Testis (tissue), 3 donors: ENCODE results near the gene DLX3. TPM values are rescaled to one million over a fixed set of nuclear protein-coding genes. Genes with fewer than 3 reads are reported as not detected.

ENCODE experiments used
- DNase-seq: peaks from one replicate; pipeline ENCODE4 v3.0.0-alpha.2; 2019
- H3K27ac ChIP-seq, 2 donors: fragments of 200-600 bp; sonication (generic); one replicate each; pipeline ENCODE4 v1.5.1; 2019
- H3K27me3 ChIP-seq: fragments of 200-600 bp; sonication (generic); one replicate; pipeline ENCODE4 v1.5.1; 2019
- H3K36me3 ChIP-seq: fragments of 200-600 bp; sonication (generic); one replicate; pipeline ENCODE4 v1.5.1; 2017; ENCODE audit warnings: low read depth; ENCODE audit errors: missing control alignments
- H3K4me1 ChIP-seq: fragments of 200-600 bp; sonication (generic); one replicate; pipeline ENCODE4 v1.5.1; 2019
- H3K4me3 ChIP-seq, 2 donors: fragments of 200-600 bp; sonication (generic); one replicate each; pipeline ENCODE4 v1.5.1; 2017 to 2019
- H3K9me3 ChIP-seq: fragments of 200-600 bp; sonication (generic); one replicate; pipeline ENCODE4 v1.5.1; 2017
- POLR2A ChIP-seq: fragments of 450-650 bp; IDR thresholded peaks from one replicate; pipeline ENCODE4 v1.6.1; 2017; ENCODE audit warnings: antibody characterized with exemption, mild to moderate bottlenecking, moderate library complexity
- WGBS, 2 donors: methylation state at CpG; one replicate each; pipeline ENCODE4 v1.1.5; 2018; 5-methylcytosine and 5-hydroxymethylcytosine counted together
- intact Hi-C: fragments of 100-400 bp; cut with DNase I; formaldehyde crosslinking; loops from one replicate; pipeline ENCODE4 v1.15.1; 2023; ENCODE audit warnings: low total_unique reads
- polyA plus RNA-seq: library from polyadenylated mRNA; stranded (reverse); fragments of 350-450 nt; fragmentation: Illumina TruSeq; extraction: RNeasy Lipid Tissue Mini Kit (QIAGEN cat#74804); gene quantifications from one replicate; pipeline ENCODE4 v1.2.3, GENCODE V29; 2014; ENCODE audit warnings: low read depth, low replicate concordance; ENCODE audit not compliant: insufficient read depth
- small RNA-seq, 2 donors: library from RNA; depleted of rRNA; stranded (forward); fragments of <200 nt; gene quantifications; one replicate each; pipeline ENCODE3, GENCODE V24; 2016
- total RNA-seq, 2 donors: library from RNA; depleted of rRNA; stranded (reverse); fragments of >200 nt; gene quantifications; one replicate each; pipeline ENCODE4 v1.2.3, GENCODE V29; 2016
- TF ChIP-seq, protein P1 (sequence below), 3 experiments: fragments of 450-650 bp in 2 of 3; fragments of 200-600 bp in 1 of 3; sonication (generic) in 1 of 3; IDR thresholded peaks; one replicate each; pipeline ENCODE4 v1.5.1; 2016 to 2019; ENCODE audit warnings: antibody characterized with exemption in 3 of 3, mild to moderate bottlenecking in 2 of 3, moderate library complexity in 1 of 3

Gene DLX3
- total and polyA plus RNA-seq, 3 donors from 2014 or later = 1.0 to 1.5 (median 1.4) TPM

DNA sequence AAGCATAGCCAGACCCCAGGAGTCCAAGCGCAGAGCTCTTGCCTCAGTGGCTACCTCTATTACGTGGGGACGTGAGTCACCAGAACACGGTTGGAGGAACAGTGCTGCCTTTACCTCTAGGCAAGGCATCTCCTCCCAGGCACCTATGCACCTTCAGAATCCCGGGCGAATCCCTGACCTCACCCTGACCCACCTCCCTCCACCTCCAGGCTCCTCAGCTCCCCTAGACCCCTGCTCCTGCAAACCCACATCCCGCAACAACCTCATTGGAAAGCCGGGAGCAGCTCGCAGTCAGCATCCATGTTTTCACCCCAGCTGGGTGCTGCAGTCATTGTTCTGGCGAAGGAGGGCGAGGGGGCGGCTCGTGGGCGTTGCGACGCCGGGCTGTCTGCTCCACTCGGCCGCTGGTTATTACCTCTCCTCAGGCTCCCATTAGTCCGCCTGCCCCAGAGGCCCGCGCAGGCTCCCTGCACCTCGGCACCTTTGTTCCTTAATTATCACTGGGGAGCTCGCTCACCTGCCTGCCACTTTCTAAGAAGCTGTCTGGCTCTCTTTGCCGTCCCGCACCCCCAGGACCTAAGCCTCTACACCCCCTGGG, 50.7 kb downstream of the DLX3 start:
- intact Hi-C loops = no loop called here
- no peaks in the 10 kb centered on the region for H3K4me1 ChIP-seq
- peak overlapping the region in 1 of 2 donors; percentile 29 for H3K4me3 ChIP-seq
- no peaks in the 10 kb centered on the region for H3K9me3 ChIP-seq
- TF ChIP-seq, protein P1, sequence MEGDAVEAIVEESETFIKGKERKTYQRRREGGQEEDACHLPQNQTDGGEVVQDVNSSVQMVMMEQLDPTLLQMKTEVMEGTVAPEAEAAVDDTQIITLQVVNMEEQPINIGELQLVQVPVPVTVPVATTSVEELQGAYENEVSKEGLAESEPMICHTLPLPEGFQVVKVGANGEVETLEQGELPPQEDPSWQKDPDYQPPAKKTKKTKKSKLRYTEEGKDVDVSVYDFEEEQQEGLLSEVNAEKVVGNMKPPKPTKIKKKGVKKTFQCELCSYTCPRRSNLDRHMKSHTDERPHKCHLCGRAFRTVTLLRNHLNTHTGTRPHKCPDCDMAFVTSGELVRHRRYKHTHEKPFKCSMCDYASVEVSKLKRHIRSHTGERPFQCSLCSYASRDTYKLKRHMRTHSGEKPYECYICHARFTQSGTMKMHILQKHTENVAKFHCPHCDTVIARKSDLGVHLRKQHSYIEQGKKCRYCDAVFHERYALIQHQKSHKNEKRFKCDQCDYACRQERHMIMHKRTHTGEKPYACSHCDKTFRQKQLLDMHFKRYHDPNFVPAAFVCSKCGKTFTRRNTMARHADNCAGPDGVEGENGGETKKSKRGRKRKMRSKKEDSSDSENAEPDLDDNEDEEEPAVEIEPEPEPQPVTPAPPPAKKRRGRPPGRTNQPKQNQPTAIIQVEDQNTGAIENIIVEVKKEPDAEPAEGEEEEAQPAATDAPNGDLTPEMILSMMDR (IDR thresholded peaks at IDR 0.05) = no peak
- no peak for TF ChIP-seq POLR2A
- no peaks in the 10 kb centered on the region for H3K36me3 ChIP-seq
- no peak overlapping the region for H3K27ac ChIP-seq
- DNase-seq = no peak
- no peaks in the 10 kb centered on the region for H3K27me3 ChIP-seq
- 39% methylated on average over 23 to 26 of the region's 26 CpGs for WGBS, 2 donors

DNA sequence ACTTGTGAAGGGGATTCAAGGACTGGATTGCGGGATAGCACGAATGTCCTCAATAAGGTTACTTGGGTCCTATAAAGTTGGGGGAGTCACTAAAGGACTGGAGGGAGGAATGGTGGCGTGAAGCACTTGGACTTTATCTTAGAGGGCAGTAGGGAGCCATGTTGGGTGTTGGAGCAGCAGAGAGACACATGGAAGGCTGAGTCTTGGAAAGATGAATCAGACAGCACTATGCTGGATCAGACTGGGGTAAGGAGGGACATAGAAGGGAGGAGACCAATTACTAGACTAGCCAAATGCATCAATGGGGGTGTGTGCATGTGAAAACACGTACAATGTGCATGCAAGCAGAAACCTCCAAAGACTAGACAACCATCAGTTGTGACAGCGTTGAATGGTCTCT, 52.1 kb downstream of the DLX3 start:
- TF ChIP-seq, protein P1 (IDR thresholded peaks at IDR 0.05) = no peak
- TF ChIP-seq POLR2A = no peak
- H3K27me3 ChIP-seq = no peaks in the 10 kb centered on the region
- no peak for DNase-seq
- WGBS, 2 donors = 80 to 84% methylated on average over 5 of the region's 5 CpGs
- H3K36me3 ChIP-seq = no peaks in the 10 kb centered on the region
- no peak overlapping the region for H3K27ac ChIP-seq
- intact Hi-C loops = no loop called here
- no peak overlapping the region for H3K4me3 ChIP-seq
- H3K4me1 ChIP-seq = no peaks in the 10 kb centered on the region
- no peaks in the 10 kb centered on the region for H3K9me3 ChIP-seq

DNA sequence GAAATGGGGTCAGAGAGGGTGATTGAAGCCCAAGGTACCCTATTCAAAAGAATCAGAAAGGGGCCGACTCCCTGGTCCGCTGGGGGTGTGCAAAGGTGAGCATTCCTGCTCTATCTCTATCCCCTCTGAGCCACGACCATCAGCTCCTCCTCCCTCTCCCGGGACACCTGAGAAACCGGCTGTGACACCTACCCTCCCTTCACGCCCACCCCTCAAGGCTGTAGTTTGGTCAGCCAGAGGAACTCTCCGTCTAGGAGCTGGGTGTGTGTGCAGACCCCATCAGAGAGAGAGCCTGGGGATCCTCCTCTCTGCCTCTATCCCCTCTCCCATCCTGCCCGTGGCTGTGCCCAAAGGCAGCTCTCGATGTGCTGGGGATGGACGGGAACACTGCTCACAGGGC, 53.6 kb downstream of the DLX3 start:
- Histone ChIP-seq H3K27me3 (no peaks in the 10 kb centered on the region), H3K36me3 (no peaks in the 10 kb centered on the region), H3K9me3 (no peaks in the 10 kb centered on the region), H3K27ac (no peak overlapping the region), H3K4me3 (no peak overlapping the region), H3K4me1 (no peaks in the 10 kb centered on the region)
- 71 to 83% methylated on average over 10 of the region's 10 CpGs for WGBS, 2 donors
- intact Hi-C loops = no loop called here
- no peak for DNase-seq
- no peak for TF ChIP-seq POLR2A
- TF ChIP-seq, protein P1 (IDR thresholded peaks at IDR 0.05) = no peak

Small RNA genes within 50 kb of the gene (small RNA-seq; reads per million reads assigned to genes)
- gene RNU6-1313P = 0 reads per million in 2 donors

Other genes with a start within 250 kb of the DLX3 start
- 10 to 100 TPM; 30.2 to 38.1 TPM for gene FAM117A, start 231.1 kb downstream of the DLX3 start, total RNA-seq
- 67.3 TPM for gene FAM117A, start 231.1 kb downstream of the DLX3 start, polyA plus RNA-seq
- 100 to 1,000 TPM; 122 to 123 TPM for gene KAT7, start 206.5 kb downstream of the DLX3 start, total RNA-seq
- gene KAT7, start 206.5 kb downstream of the DLX3 start, polyA plus RNA-seq = 181 TPM
- not detected for gene TAC4, start 147.2 kb downstream of the DLX3 start, total RNA-seq
- gene TAC4, start 147.2 kb downstream of the DLX3 start, polyA plus RNA-seq = not detected
- 1 to 10 TPM in 1 of 2 donors, under 1 TPM in 1; 0.37 to 1.2 TPM for gene DLX4, start 26.0 kb downstream of the DLX3 start, total RNA-seq
- gene DLX4, start 26.0 kb downstream of the DLX3 start, polyA plus RNA-seq = 0.30 TPM
- 10 to 100 TPM; 24.2 to 30.7 TPM for gene ITGA3, start 60.9 kb upstream of the DLX3 start, total RNA-seq
- gene ITGA3, start 60.9 kb upstream of the DLX3 start, polyA plus RNA-seq = 20.0 TPM
- gene PDK2, start 100.1 kb upstream of the DLX3 start, total RNA-seq = 10 to 100 TPM; 50.6 to 62.1 TPM
- gene PDK2, start 100.1 kb upstream of the DLX3 start, polyA plus RNA-seq = 56.4 TPM
- 1 to 10 TPM; 3.2 to 3.3 TPM for gene SAMD14, start 134.9 kb upstream of the DLX3 start, total RNA-seq
- 5.2 TPM for gene SAMD14, start 134.9 kb upstream of the DLX3 start, polyA plus RNA-seq
- gene PPP1R9B, start 155.5 kb upstream of the DLX3 start, total RNA-seq = 10 to 100 TPM; 81.1 to 82.4 TPM
- gene PPP1R9B, start 155.5 kb upstream of the DLX3 start, polyA plus RNA-seq = 49.1 TPM
- gene SGCA, start 170.8 kb upstream of the DLX3 start, total RNA-seq = 1 to 10 TPM; 2.4 to 7.6 TPM
- gene SGCA, start 170.8 kb upstream of the DLX3 start, polyA plus RNA-seq = 33.1 TPM
- 10 to 100 TPM; 32.5 to 35.1 TPM for gene COL1A1, start 206.4 kb upstream of the DLX3 start, total RNA-seq
- gene COL1A1, start 206.4 kb upstream of the DLX3 start, polyA plus RNA-seq = 557 TPM